Ishikawa (cell line): ENCODE results near the gene DDX49.

Source experiments
- CEBPB ChIP-seq: IDR thresholded peaks from 2 replicates; pipeline ENCODE4 v1.6.1; 2012
- CREB1 ChIP-seq: IDR thresholded peaks from 2 replicates; pipeline ENCODE4 v1.6.1; 2012; ENCODE audit warnings: low read depth
- EGR1 ChIP-seq: IDR thresholded peaks from 2 replicates; pipeline ENCODE4 v1.6.1; 2012
- EP300 ChIP-seq: IDR thresholded peaks from 2 replicates; pipeline ENCODE4 v1.6.1; 2012; ENCODE audit warnings: borderline replicate concordance
- MAX ChIP-seq: IDR thresholded peaks from 2 replicates; pipeline ENCODE4 v1.6.1; 2012
- NFIC ChIP-seq: IDR thresholded peaks from 2 replicates; pipeline ENCODE4 v1.6.1; 2012
- RAD21 ChIP-seq: IDR thresholded peaks from 2 replicates; pipeline ENCODE4 v1.6.1; 2012; ENCODE audit warnings: low read depth
- TAF1 ChIP-seq: IDR thresholded peaks from 2 replicates; pipeline ENCODE4 v1.6.1; 2012; ENCODE audit warnings: low read depth, mild to moderate bottlenecking
- YY1 ChIP-seq: IDR thresholded peaks from 2 replicates; pipeline ENCODE4 v1.6.1; 2012; ENCODE audit warnings: low read depth

- TF ChIP-seq NFIC = no peak
- TF ChIP-seq EP300 = no peak
- no peak for TF ChIP-seq MAX
- no peak for TF ChIP-seq EGR1
- no peak for TF ChIP-seq TAF1
- TF ChIP-seq CREB1 = no peak
- TF ChIP-seq CEBPB = no peak
- TF ChIP-seq RAD21 = no peak
- TF ChIP-seq YY1 = no peak
Observed at GRCh38 chr19:18904334-18905057, 15.0 kb upstream of the DDX49 start.
